ENCODE data around the gene FOXL3. TPM values are rescaled to one million over a fixed set of nuclear protein-coding genes. Genes with fewer than 3 reads are reported as not detected.

Gene FOXL3
- total and polyA plus RNA-seq, 2 experiments from 2014 or later, result not detected

- TF ChIP-seq CTCF (conservative IDR thresholded peaks at IDR 0.05; ENCODE audit: low read depth in 2 of 2) (no peak), REST (IDR thresholded peaks at IDR 0.05; ENCODE audit: unreplicated experiment) (no peak)
Observed at GRCh38 chr7:326809-327232, 36.9 kb downstream of the FOXL3 start (continued).

- ATAC-seq, result no peak
- Mint-ChIP-seq H3K4me1 (no peaks in the 10 kb centered on the region; the same call in 2 of the 3 replicates), H3K36me3 (ENCODE audit: low read depth) (no peaks in the 10 kb centered on the region), H3K4me3 (no peak overlapping the region), H3K27me3 (ENCODE audit: insufficient read depth, low read depth, poor library complexity) (peaks cover 2% of the 10 kb centered on the region), H3K9me3 (peaks cover 2% of the 10 kb centered on the region; the same call in 1 of the 3 replicates), H3K27ac (no peak overlapping the region)
- Histone ChIP-seq H3K9me2 (ENCODE audit: insufficient read depth) (no peaks in the 10 kb centered on the region), H3K79me2 (replicated peaks; ENCODE audit: insufficient read depth) (no peaks in the 10 kb centered on the region), H4K20me1 (replicated peaks; ENCODE audit: insufficient read depth) (no peaks in the 10 kb centered on the region), H3K4me2 (no peak overlapping the region), H3K27me3 (ENCODE audit: insufficient read depth) (no peaks in the 10 kb centered on the region), H3K4me1 (ENCODE audit: insufficient read depth) (no peaks in the 10 kb centered on the region), H3F3A (replicated peaks; ENCODE audit: low read depth) (no peaks in the 10 kb centered on the region), H3K27ac (ENCODE audit: low read depth) (no peak overlapping the region), H2AFZ (no peak overlapping the region), H3K36me3 (ENCODE audit: insufficient read depth) (no peaks in the 10 kb centered on the region), H3K4me3 (no peak overlapping the region)
- no peak for DNase-seq (ENCODE audit: low spot score)
- TF ChIP-seq EZH2phosphoT487 (IDR thresholded peaks at IDR 0.05; ENCODE audit: unreplicated experiment) (no peak), ZNF462 (CRISPR knock-in tag; IDR thresholded peaks at IDR 0.05) (no peak), NANOG (IDR thresholded peaks at IDR 0.05; ENCODE audit: borderline replicate concordance) (no peak), REST (IDR thresholded peaks at IDR 0.05; ENCODE audit: unreplicated experiment) (no peak), JUNB (IDR thresholded peaks at IDR 0.05; ENCODE audit: unreplicated experiment) (no peak), POLR2AphosphoS5 (IDR thresholded peaks at IDR 0.05; ENCODE audit: low read depth) (no peak)
Observed at GRCh38 chr7:327233-327931, 37.4 kb downstream of the FOXL3 start.

All from GM23338 (cell line).